Esophagus squamous epithelium (tissue), 4 donors: ENCODE results near the gene SERPINB5.

Experiments
- POLR2A ChIP-seq, 4 donors: fragments of 450-650 bp; IDR thresholded peaks; one replicate each; pipeline ENCODE4 v1.6.1; 2017; ENCODE audit warnings: antibody characterized with exemption in 4 of 4, mild to moderate bottlenecking in 4 of 4, moderate library complexity in 3 of 4
- TF ChIP-seq, protein P1 (sequence below), 6 experiments: fragments of 450-650 bp in 4 of 6; fragments of 200-600 bp in 2 of 6; sonication (generic) in 2 of 6; IDR thresholded peaks; one replicate each; pipeline ENCODE4 v1.5.1; 2016 to 2019; ENCODE audit warnings: antibody characterized with exemption in 6 of 6, mild to moderate bottlenecking in 4 of 6, moderate library complexity in 4 of 6

DNA sequence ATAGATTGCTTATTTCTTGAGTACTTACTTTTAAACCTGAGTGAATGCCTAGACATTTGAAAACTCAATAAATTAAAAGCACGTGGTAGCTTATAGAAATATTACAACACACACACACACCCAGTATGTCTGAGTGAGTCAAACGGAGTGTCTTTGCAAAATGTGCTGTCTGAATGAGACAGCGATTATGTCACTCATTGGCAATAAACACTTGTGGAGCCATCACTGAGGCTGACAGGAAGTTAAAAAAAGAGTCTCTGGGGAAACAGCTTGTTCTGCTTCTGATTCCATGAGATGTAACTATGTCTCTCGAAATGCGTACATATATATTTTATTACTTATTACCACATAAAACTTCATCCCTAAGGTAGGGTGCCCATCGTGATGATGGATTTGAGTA lies 32.2 kb upstream of the SERPINB5 start:
- TF ChIP-seq, protein P1, sequence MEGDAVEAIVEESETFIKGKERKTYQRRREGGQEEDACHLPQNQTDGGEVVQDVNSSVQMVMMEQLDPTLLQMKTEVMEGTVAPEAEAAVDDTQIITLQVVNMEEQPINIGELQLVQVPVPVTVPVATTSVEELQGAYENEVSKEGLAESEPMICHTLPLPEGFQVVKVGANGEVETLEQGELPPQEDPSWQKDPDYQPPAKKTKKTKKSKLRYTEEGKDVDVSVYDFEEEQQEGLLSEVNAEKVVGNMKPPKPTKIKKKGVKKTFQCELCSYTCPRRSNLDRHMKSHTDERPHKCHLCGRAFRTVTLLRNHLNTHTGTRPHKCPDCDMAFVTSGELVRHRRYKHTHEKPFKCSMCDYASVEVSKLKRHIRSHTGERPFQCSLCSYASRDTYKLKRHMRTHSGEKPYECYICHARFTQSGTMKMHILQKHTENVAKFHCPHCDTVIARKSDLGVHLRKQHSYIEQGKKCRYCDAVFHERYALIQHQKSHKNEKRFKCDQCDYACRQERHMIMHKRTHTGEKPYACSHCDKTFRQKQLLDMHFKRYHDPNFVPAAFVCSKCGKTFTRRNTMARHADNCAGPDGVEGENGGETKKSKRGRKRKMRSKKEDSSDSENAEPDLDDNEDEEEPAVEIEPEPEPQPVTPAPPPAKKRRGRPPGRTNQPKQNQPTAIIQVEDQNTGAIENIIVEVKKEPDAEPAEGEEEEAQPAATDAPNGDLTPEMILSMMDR (IDR thresholded peaks at IDR 0.05), result no peak
- no peak for TF ChIP-seq POLR2A (IDR thresholded peaks at IDR 0.05)
